Activated CD4-positive, alpha-beta T cell treated with anti-CD3 and anti-CD28 coated beads, Interleukin-10, Interleukin-2, amounts not matched to agents 100 ng/mL and 50 ng/mL, durations not matched to agents 16 hours and 8 hours (primary cell): ENCODE results near the gene PDX1.

Experiments used
- DNase-seq: peaks from one replicate; pipeline ENCODE4 v3.0.0-alpha.2; 2020

PDX1 gene

GRCh38 chr13:27922883-27923612, 3.2 kb downstream of the PDX1 start:
- DNase-seq: no peak

DNA sequence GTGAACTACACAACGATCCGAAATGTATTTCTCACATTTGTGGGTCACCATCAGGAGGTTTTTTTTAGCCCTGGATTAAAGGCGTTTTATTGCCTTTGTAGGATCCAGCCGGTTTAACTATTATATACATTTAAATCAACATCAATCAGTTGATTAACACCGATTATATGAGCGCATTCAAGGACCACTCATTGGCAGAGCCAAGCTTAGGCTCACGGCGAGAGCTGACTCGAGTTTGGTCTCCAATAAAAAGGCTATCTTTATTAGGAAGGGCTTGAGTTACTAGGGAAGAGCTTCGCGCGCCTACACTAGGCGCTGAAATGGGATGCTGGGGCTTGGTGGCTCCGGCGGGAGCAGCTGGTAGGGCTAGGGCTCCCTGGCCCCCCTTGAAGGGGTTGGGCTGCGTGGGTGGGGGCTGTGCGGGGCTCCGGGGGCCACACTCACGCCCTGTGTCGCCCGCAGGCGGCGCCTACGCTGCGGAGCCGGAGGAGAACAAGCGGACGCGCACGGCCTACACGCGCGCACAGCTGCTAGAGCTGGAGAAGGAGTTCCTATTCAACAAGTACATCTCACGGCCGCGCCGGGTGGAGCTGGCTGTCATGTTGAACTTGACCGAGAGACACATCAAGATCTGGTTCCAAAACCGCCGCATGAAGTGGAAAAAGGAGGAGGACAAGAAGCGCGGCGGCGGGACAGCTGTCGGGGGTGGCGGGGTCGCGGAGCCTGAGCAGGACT, 4.2 kb downstream of the PDX1 start:
- peak; percentile 26 for DNase-seq

- DNase-seq: no peak
These were observed 4.8 kb downstream of the PDX1 start for GRCh38 chr13:27924529-27925141.

GRCh38 chr13:27925220-27925991, 5.6 kb downstream of the PDX1 start:
- DNase-seq: no peak

DNA sequence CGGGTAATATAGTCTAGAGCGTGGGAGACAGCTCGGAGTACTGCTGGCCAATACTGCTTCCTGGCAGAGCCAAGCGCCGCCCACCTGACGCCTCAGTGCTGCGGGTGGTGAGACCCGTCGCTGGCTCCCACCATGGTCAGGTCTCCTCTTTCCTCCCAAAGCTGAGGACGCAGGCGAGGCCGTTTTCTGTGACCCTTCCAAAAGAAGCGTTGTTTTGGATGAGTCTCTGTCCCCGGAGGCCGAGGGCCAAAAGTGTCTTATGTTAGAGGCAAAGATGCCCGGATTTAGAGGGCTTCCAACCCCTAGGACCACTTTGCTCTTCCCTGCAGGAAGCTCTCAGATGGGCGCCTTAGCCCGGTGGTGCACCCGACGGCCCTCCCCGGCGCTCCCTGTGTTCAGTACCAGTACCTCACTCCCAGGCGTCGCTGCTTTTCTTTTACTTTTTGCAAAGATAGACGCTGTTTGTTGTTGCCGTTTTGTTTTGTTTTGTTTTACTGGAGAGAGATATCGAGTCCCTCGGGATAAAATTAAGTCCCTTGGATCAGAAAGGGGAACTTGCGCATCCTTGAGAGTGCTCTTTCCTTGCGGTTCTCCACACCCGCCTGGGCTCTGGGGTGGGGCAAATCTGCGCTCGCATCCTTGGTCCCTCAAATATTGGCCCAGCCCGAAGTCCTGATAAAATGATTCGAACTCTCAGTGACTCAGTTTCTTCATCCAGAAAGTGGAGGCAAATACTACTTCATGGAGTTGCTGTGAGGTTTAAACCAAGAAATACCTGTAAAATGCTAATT, 7.0 kb downstream of the PDX1 start:
- no peak for DNase-seq

DNA sequence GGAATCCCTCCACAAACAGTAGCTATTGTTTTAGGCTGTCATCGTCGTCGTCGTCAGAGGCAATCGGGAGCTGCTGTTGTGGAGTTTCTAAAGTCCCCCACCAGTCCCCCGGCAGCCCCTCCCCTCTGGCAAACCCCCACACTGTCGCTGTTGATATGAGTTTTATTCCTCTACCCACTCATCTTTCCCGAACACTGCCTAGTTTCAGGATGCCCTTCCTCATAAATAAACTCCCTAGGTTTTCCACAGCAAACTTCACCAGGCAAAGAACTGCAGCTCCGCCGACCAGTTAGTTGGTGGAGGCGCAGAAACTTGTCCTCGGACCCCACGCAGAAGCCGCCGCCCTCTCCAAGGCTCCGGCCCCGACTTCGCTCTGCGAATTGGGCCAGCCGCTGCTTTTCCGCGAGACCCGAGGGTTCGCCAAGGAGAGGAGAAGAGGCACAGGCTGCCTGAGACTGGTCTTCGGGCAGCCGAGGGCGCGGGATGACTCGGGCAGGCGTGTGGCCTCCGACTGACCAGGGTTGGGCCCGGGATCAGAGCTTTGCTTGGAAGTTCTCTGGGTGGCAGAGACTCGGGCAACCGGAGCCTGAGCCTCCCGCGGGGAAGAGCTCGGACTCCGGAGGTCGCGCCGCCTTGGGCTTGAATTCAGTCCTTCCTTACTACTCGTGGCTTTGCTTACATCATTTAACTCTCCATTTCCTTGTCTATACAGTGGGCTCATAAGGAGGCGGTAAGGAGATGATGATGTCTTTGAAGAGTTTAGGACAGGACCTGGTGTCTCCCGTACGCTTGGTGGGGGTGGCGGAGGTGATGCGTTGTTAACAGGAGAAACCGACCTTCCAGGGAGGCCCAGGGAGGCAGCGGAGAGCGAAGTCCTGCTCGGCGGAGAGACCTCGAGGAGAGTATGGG, 7.9 kb downstream of the PDX1 start:
- DNase-seq: no peak

GRCh38 chr13:27928353-27928804, 8.6 kb downstream of the PDX1 start:
- DNase-seq: no peak

DNA sequence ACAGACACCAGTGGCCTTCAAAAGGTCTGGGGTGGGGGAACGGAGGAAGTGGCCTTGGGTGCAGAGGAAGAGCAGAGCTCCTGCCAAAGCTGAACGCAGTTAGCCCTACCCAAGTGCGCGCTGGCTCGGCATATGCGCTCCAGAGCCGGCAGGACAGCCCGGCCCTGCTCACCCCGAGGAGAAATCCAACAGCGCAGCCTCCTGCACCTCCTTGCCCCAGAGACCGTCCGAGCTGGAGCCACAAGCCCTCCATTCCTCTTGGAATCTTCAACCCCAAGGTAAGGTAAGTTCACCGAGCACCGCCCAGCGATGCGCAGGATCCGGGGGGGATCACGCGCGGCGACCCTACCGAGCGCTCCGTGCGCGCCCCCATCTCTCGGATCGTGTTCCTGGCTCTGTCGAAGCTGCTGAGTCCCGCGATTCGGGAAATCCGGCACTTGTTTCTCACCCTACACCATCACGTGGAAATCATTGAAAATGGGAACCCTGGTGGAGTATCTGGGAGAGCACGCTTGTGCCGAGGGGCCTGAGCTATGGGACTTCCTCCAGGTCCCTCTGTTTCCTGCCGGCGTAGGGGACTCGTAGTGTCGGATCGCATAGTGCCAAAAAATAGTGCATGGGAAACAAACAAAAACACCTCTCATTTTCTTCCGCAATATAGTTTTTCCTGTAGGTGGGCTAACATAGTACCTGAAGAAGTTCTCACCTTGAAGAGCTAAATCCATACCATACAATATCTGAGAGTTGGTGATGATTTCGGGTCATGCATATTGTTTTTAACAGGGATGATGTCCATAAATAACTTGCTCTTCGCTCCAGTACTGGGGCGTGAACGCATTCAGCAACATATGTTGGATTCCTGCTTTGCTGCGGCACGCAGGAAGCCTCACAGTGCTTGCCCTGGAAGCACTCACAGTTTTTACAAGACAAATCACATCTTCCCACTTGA, 9.3 kb downstream of the PDX1 start:
- DNase-seq: no peak

GRCh38 chr13:27929868-27930267, 10.1 kb downstream of the PDX1 start:
- no peak for DNase-seq

DNA sequence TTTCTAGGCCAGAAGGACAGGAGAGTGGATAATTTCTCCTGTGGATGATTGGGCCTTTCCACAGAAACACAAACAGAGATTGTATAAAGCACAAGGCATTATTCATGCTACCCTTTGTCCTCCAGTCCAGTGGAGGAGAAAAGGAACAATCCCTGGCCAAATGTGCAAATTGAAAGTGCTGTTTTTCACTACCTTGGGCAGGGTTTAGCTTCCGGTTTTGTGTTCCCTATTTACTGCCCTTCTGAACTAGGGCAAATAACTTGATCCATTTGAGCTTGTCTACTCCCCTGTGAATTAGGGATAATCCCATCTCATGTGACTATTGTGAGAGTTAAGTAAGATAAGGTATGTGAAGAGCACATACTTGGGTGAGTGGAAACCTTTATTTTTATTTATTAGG, 13.3 kb downstream of the PDX1 start:
- no peak for DNase-seq

GRCh38 chr13:27933580-27934328, 14.0 kb downstream of the PDX1 start:
- no peak for DNase-seq

DNA sequence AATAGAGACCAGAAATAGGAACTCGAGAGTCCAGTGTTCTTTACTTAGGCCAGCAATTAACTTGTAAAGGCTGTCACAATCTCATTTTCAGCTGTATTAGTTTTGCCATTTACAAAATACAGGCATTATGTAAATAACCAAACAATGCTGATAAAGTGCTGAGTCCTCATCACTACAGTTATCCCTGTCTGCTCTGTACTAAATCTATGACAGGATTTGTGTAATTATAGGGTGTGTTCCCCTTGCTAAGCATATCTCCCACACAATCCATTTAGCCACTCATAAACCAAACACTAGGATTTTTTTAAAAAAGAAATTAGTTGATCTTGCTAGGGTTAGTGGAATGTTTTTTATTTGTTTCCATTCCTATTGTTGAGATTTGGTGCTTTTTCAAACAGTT, 23.2 kb downstream of the PDX1 start:
- no peak for DNase-seq

GRCh38 chr13:27952876-27953675, 33.3 kb downstream of the PDX1 start:
- no peak for DNase-seq

DNA sequence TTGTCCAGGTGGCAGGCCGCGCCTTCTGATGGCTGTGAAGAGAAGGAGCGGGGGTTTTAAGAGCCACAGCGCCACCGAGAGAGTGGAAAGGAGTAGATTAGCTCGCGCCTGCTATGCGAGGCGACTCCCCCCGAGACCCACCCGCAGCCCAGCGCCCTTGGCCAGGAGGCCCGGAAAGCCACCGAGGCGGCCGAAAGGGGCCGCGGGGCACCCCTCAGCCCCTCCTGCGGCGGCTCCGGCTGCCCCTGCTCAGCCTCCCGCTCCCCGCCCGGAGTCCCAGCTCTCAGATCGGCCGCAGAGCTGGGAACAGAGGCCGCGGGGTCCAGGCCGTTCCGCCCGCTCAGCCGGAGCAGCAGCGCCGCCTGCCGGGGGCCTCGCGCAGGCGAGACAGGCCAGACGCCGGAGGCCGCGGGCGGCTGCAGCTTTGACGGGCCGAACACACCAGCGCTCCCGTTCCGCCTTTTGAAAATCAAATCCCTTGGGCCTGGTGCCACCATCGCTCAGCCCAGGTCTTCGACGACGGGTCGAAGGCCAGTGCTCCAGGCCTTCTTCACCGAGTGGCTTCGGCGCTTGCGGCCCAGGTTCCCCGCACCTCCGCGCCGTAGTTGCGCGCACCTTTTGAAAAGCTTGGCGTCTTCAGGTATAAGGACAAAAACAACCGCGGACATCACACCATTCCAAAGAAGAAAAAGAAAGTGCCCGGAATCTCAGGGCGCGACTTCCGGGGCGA, 34.0 kb downstream of the PDX1 start:
- peak; percentile 77 for DNase-seq

- DNase-seq: no peak
These were observed 34.6 kb downstream of the PDX1 start for GRCh38 chr13:27954406-27954851.

DNA sequence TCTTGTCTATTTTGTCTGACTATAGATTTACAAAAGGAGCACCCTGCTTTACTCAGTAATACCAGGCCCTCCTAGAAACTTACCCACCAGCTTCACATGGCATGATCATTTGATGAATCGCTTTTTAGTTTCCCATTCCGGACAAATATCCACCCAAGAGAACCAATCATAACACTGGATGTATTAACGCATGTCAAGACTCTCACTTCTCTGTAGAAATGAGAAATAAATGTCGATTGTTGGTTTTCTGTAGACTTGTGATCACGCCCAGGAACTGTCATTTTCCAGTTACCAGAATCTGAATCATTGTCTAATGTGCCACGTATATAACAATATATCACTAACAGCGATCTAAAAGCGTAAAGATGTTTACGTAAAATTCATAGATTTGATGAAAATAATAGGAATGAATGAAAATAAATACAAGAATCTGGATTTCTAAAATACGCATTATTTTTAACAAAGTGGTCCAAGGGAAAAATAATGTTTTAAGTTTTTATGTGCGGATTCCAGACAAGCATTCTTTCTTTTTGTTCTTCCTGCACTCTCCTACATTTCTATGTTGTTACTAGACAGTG, 35.3 kb downstream of the PDX1 start:
- DNase-seq: no peak
